ENCODE data around the gene VWA7.
A peak's percentile ranks its signal among the peaks of the same experiment; 100 is the strongest.
"Not testable (repeated sequence)": the region's sequence is repeated elsewhere in the genome, so short reads cannot be mapped to it uniquely, and the experiment has no call there.

Gene VWA7

DNA sequence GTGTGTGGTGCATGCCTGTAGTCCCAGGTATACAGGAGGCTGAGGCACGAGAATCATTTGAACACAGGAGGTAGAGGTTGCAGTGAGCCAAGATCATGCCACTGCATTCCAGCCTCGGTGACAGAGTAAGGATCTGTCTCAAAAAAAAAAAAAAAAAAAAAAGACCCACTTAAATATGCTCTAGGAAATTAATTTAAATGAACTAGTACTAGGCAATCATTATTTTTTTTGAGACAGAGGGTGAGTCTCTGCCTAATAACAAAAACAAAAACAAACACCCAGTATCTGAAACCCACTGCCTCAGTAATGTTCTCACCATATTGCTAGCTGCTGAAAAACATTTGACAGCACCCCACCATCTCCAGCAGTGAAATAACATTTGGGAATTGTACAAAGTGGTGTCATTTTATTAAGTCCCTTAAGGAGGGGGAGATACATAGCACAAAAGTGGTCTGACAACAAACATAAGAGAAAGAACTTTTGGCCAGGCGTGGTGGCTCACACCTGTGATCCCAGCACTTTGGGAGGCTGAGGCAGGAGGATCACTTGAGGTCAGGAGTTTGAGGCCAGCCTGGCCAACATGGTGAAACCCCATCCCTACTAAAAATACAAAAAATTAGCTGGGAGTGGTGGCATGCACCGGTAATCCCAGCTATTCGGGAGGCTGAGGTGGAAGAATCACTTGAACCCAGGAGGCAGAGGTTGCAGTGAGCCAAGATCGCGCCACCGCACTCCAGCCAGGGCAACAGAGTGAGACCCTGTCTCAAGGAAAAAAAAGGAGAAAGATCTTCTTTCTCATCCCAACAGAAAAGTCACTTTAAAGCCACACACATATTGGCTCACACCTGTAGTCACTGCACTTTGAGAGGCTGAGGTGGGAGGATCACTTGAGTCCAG, 24.2 kb upstream of the VWA7 start:
- DNase-seq, result not testable (repeated sequence)

DNA sequence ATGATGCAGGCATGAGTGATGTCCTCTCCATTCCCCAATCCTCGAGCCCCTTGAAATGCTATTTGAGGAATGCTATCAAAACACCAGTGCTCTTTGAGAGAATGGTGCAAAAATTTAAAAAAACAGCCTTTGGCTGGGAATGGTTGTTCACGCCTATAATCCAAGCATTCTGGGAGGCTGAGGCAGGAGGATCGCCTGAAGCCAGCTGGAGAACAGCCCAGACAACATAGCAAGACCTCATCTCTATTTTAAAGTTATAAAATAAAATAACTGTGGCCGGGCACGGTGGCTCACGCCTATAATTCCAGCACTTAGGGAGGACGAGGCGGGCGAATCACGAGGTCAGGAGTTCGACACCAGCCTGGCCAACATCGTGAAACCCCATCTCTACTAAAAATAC, 22.7 kb upstream of the VWA7 start:
- no peak for DNase-seq

DNA sequence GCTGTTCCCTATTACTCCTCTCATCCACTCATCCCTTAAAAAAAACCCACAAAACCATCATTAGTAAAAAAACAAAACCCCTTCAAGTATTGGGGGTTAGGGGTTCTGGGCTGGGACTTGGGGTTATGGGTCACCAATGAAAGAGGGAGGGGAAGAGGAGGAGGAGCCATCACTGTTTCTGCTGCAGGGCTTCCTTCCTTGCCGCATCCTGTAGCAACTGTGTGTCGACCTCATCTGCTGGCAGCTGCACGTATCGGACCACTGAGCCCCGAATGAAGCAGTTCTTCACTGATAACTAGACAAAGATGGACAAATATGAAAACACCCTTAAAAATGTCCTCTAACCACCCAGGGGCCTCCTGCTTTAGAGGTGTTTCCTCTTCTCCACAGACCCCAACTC, 20.5 kb upstream of the VWA7 start:
- DNase-seq, result no peak

DNA sequence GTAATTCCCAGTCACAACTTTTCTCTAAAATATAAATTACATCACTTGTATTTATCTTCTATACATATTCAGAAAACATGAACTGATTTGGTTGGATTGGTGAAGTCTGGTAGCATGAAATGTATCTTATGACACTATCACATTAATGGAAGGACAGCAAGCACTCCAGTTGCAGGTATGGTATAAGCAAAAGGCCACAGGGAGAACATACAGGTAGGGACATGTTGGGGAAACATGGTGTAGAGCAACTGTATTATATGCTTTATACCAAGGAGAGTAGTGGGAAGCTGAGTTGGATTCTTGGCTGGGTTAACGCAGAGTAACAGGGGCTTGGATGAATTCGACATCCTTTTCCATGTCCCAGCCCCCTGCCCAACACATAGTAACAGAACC, 19.9 kb upstream of the VWA7 start:
- DNase-seq, result no peak

- DNase-seq, result peak; percentile 88
Observed at GRCh38 chr6:31795616-31796298, 18.6 kb upstream of the VWA7 start, which contains the start of gene VARS1. VARS1 (minus strand) TSS chr6:31795752; CDS start chr6:31795217, 535 bp downstream.

DNA sequence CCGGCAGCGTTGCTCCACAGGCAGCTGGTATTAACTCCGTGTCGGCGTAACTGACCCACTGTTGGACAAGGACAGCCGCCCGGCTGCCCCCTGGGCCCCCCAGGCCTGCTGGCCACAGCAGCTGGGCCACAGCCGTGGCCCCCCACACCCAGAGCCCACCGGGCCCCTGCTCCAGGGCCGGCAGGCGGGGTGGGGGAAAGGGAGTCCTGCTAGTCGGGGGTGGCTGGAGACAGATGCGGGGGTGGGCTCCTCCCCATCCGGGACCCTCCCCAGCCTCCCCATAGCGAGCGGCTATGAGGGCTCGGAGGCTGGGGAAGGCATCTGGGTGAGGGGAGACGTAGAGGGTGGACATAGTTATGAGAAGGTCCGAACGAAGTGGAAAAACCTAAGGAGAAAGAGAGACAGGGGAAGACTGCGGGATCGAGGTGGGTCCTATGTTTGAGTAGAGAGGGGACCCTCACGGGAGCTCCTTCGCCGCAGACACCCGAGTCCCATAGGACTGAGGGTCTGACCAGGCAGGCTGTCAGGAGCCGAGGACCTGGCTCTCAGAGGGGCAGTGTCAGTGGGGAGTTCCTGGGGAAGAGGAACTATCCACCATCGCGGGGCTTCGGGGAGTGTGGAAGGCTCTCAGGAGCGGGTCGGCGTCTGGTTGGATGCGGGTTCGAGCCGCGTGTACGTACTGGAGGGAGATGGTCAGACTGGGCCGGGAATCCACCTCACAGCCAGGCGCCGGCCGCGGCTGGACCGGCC, 17.9 kb upstream of the VWA7 start:
- DNase-seq, result no peak

DNA sequence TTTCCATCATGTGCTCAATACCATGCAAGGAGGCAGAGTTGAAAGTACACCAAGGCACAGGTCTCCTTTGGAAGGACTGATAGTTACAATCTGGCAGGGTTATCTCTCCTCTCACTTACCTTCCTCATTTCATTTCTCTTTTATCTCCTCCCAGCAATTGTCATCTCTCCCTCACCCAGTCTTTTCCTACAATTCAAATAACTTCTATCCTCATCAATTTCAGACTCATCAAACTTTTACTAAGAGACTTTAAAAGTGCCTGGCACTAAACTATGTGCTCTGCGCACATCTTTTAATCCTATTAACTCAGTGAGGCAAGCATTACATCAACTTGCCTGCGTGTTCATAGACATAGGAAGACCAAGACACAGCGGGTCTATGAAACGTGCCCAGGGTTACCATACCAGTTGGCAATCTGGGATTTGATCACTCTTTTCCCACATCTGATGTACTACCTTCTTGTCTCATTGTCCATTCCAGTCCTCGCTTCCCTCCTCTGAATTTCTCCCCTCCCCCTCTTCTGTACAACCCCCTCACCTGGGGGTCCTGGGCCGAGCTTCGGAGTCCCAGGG, 17.3 kb upstream of the VWA7 start:
- no peak for DNase-seq

- not testable (repeated sequence) for DNase-seq
Observed at GRCh38 chr6:31793927-31794245, 16.8 kb upstream of the VWA7 start.

DNA sequence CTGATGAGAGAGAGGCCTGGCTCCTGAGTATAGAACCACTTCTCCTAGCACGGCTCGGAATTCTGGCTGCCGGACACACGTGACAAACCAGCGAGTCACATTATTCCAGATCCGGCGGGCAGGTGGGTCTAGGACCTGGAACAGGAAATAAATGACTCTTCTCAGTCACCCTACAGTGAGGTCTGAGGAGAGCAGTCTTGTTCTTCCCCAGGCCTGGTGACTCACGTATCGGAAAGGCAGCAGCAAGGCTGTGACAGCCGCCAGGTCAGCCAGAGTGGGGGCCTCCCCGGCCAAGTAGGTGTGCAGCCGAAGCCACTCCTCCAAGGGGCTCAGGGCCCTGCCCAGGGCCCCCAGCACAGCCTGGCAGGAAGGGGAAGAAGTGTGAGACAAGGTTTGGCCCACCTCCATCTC, 15.6 kb upstream of the VWA7 start:
- no peak for DNase-seq

- no peak for DNase-seq
Observed at GRCh38 chr6:31792090-31792374, 14.9 kb upstream of the VWA7 start.

GRCh38 chr6:31791324-31792089, 14.4 kb upstream of the VWA7 start:
- no peak for DNase-seq

DNA sequence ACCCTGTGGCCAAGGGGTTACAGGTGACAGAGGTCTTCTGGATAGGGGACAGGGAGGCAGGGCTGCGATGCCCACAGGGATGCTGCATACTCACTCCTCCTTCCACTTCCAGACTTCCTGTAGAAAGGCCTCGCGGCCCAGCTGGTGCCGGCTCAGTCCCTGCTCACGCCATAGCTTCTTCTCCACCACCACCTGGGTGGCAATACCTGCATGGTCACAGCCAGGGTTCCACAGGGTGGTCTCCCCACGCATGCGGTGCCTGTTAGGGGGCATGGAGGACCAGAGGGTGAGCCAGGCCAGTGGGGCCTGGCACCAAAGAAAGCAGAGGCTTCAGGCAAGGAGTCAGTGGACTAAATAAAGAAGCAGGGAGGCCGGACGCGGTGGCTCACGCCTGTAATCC, 8.3 kb upstream of the VWA7 start:
- DNase-seq, result no peak

DNA sequence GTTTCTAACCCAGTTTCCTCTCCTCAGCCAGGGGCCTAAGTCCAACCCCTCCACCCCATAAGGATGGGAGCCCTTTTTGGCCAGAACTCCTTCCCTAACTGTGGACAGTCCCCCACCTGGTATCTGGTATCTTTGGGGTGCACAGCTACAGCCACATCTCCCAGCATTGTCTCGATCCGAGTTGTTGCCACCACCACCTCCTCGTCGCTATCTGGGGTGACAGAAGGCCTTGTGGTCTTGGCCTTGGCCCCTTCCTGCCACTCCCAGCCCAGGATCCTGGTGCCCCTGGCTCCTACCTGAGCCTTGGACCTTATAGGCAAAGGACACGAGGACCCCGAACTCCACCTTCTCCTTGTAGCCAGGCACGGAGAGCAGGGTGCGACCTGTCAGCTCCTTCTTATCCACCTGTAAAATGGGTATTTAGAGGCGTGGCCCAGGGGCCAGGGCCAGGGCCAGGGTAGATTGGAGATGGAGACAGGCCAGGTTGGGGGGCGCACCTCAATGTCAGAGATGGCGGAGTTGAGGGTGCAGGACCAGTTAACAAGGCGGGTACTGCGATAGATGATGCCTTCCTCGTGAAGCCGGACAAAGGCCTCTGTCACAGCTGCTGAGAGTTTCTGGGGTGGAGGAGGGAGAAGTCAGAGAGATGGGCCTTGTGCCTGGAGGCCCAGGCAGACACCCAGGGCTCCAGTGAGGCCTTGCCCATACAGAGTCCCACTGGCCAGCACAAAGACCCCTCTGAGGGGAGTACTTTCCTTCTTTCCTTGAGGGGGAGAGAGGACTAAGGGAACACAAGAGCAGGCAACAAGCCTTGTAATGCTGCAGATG, 7.2 kb upstream of the VWA7 start:
- DNase-seq, result no peak

DNA sequence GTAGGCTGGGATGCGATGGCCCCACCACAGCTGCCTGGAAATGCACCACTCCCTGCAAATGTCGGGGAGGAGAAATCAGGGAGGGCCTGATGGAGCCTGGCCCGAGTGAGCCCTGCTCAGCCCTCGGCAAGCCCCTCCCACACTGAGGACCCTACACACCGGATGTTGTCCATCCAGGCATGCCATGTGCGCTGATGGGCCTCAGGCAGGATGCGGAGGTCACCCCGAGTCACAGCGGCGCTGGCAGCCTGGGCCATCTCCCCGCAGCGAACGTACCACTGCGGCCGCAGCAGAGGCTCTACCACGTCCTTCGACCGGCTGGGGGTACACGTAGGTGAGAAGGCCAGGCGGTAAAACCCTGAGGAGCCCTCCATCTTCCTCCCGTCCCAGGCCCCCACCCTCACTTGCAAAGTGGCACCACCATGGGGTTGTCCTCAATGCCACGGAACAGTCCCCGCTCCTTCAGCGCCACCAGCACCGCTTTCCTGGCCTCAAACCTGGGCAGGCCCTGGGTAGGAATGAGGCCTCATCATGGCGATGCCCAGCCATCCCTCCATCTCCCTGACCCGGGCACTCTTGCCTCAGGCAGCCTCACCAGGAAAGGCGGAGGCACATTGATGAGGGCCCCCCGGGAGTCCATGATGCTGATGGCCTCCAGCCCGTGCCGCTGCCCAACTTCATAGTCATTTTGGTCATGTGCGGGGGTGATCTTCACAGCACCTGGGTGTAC, 5.2 kb upstream of the VWA7 start:
- no peak for DNase-seq

DNA sequence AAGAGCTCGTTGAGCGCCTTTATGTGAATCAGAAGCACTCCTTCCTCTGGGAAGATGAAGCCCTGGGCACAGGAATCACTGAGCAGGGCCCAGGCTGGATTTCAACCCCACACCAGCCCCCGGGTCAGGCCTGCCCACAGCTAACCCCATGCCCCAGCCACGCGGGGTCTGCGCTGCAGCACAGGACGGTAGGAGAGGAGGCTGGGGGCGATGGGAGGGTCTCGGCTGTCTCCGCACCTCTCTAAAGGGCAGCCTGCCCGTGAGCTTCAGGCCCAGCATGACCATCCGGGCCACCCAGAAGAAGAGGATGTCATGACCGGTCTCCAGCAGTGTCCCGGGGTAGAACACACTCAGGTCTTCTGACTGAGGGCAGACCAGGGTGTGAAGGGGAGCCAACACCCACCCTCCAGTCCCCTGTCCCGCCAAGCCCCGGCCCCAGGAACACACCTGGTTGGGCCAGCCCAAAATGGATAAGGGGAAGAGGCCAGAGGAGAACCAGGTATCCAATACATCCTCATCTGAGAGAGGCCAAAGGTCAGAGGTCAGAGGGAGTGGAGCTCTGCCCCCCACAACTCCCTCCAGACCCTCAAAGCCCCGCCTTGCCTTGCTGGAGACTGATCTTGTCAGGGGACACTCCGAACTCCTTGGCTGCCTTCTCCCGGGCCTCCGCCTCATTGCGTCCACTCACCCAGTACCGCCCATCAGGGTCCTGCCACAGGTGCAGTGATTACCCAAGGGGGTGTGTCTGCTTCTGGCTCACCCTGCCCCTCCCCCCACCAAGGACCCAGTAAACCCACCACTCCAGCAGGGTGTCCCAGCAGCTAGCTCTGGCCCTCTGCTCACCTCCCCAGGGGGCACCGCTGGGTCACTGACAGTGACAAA, 4.4 kb upstream of the VWA7 start:
- no peak for DNase-seq

DNA sequence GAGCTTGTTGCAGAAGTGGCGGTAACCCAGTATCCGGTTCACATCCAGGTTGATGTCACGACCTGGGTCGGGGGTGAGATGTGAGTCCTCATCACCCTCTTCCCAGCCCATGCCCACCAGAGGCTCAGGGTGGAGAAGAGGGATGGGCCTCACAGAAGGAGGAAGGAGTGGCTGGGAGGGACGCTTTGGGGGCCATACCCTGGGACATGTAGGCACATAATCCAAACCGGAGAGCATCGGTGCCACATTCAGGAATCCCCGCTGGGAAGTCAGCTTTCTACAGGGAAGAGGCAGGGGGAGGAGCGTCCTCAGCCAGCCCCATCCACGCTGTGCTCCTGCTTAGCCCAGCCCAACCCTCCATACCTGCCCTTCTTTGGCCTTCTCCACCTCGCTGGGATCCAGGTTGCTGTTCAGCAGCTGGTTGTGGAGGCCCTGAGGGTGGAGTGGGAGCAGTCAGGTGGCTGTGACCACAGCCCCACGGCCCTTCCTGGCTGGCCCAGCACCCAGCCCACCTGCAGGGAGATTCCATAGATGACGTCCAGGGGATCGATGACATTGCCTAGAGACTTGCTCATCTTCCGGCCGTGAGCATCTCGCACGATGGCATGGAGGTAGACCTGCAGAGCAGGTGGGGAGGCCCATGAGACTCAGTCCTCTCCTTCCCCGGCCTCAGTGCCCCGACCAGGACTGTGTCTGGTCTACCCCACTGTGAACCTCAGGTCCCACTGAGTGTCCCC, 3.5 kb upstream of the VWA7 start:
- DNase-seq, result no peak

GRCh38 chr6:31779908-31780307, 2.8 kb upstream of the VWA7 start:
- no peak for DNase-seq

DNA sequence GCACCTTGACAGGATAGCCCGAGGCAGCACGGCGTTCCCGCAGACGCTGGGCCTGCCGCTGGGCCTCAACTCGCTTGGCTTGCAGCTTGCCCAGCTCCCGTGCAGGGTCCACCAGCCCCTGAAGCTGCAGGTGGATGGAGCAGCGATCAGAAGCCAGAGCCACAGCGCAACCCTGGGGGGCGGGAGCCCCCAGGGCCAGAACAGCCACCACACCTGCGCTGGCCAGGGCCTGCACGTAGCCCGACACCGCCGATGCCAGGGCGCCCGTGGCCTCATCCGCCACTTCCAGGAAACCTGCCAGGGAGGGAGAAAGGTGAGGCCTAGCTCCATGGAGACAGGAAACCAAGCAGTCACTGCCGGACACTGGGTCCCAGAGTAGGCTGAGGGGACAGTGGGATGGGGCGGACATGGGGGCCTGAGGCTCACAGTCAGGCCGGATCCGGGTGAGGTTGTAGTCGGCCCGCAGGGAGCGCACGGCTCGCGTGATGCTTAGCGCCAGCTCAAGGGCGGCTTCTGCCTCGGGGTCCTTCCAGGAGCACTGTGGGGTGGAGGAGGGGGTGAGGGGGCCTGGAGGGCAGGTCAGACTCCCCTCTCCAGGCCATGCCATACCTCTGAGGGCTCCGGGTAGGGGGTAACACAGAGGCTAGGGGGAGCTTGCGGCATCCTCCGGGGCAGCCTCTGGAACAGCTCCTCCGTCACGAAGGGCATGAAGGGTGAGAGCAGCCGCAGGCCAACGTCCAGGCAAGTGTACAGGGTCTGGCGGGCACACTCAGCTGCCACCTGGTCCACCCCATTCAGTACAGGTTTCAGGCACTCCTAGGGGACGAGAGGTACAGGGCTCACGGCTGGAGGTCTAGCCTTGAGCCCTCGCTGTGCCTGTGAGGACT, 2.1 kb upstream of the VWA7 start:
- DNase-seq, result no peak
